ENCODE data around the gene NEU1. TPM values are rescaled to one million over a fixed set of nuclear protein-coding genes. Genes with fewer than 3 reads are reported as not detected.
"Not testable (repeated sequence)": the region's sequence is repeated elsewhere in the genome, so short reads cannot be mapped to it uniquely, and the experiment has no call there.

Gene NEU1
- 14.6 and 15.4 TPM in 2 replicates for total RNA-seq

DNA sequence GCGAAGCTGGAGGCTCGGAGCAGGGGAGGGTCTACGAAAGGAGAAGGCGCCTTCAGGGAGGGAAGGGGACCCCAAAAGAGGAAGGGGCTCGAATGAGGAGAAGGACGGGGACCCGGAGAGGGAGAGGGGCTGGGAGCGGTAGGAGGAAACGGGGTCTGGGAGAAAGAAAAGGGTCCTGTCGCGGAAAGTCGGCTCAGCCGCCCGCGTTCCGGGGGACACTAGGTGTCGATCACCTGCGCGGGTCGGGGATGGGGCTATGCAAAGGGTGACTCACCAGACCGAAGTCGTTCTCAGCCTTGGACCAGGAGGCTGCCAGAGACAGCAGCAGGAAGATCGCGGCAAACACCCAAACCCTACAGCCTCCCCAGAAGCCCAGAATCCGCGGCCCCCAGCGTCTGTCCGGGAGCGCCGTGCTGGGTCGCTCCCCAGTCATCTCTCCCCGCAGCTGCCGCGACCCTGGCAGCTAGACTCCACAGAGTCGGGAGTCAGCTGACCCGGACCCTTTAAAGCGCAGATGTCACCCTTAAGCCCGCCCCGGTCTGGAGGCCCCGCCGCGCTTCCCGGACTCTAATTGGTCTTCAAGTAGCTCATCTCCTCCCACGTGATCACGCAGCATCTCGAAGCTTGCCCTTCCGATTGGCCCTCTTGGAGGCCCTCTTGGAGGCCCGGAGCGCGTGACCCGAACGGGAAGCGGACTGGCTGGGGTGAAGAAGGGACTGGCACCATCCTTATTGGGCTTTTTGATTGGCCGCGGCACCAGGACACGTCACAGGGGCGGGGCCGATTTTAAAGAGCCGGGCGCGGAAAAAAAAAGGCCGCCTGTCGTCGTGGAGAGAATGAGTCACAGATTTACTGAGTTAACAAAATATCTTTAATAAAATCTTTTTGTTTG lies at the start of gene NEU1:
Gene NEU1 (minus strand): TSS at position 478 of the 892 bp plus-strand sequence. CDS start 45 bp downstream, at position 433.
- intact Hi-C loops (cut with micrococcal nuclease) = loop anchor here (1.0 to 10.0 kb wide), 8 partner anchors 28 to 316 kb away; partner anchors contain the start of genes ABHD16A, ATF6B, ATP6V1G2 and DXO

DNA sequence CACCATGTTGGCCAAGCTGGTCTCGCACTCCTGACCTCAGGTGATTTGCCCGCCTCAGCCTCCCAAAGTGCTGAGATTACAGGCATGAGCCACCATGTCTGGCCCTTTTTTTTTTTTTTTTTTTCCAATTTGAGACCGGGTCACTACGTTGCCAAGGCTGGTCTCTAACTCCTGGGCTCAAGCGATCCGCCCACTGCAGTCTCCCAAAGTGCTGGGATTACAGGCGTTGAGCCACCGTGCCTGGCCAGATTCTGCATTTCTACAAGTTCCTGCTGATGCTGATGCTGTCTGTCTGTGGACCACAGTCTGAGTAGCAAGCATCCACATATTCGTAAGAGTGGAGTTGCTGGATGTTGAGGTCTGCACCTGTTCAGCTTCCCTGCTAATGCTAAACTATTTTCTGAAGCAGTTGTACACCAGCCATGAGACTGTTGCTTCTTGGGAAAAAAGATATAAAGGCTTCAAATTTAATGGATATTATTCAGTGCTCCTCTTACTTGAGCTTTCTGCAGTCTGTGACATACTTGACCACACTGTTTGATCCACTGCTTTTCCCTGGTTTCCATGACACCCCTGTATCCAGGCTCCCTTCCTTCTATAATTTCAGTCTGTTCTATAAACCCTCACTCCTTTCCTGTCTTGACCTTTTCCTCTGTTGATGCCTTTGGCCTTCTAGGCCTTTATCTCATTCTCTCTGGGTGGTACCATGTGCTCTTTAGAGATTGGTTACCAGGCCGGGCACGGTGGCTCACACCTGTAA lies 49.4 kb upstream of the NEU1 start:
- intact Hi-C loops (cut with micrococcal nuclease) = no loop called here

DNA sequence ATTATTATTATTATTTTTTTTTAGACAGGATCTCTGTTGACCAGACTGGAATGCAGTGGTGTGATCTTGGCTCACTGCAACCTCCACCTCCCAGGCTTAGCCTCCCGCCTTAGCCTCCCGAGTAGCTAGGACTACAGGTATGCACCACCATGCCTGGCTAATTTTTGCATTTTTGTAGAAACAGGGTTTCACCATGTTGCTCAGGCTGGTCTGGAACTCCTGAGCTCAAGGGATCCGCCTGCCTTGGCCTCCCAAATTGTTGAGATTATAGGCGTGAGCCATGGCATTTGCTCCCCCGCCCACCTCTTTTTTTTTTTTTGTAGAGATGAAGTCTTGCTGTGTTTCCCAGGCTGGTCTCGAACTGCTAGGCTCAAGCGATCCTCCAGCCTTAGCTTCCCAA lies 46.7 kb upstream of the NEU1 start:
- intact Hi-C loops (cut with micrococcal nuclease) = not testable (repeated sequence)

- intact Hi-C loops (cut with micrococcal nuclease) = no loop called here
Observed at GRCh38 chr6:31908791-31909190, 46.2 kb upstream of the NEU1 start.

DNA sequence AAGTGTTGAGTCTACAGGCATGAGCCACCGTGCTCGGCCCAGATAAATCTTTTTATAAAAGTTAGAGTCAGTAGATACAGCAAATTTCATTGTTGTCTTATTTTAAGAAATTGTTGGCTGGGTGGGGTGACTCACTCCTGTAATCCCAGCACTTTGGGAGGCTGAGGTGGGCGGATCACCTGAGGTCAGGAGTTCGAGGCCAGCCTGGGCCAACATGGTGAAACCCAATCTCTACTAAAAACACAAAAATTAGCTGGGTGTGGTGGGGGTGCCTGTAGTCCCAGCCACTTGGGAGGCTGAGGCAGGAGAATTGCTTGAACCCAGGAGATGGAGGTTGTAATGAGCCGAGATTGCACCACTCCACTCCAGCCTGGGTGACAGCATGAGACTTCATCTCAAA lies 45.6 kb upstream of the NEU1 start:
- intact Hi-C loops (cut with micrococcal nuclease) = not testable (repeated sequence)

DNA sequence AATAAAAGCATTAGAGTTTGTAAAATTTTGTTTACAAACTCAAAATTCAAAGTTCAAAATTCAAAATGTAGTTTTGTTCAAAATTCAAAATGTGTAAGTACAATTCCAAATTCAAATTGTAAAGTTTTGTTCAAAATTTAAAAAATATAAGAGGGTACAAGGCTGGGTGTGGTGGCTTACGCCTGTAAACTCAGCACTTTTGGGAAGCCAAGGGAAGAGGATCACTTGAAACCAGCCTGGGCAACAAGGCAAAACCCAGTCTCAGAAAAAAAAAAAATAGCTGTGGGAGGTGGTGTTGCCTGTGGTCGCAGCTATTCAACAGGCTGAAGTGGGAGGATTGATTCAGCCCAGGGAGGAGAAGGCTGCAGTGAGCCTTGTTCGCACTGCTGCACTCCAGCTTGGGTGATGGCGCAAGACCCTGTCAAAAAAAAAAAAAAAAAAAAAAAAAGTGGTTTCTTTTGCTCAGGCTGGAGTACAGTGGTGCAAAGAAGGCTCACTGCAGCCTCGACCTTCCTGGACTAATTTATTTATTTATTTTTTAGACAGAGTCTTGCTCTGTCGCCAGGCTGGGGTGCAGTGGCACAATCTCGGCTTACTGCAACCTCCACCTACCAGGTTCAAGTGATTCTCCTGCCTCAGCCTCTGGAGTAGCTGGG lies 44.7 kb upstream of the NEU1 start:
- intact Hi-C loops (cut with micrococcal nuclease) = no loop called here

DNA sequence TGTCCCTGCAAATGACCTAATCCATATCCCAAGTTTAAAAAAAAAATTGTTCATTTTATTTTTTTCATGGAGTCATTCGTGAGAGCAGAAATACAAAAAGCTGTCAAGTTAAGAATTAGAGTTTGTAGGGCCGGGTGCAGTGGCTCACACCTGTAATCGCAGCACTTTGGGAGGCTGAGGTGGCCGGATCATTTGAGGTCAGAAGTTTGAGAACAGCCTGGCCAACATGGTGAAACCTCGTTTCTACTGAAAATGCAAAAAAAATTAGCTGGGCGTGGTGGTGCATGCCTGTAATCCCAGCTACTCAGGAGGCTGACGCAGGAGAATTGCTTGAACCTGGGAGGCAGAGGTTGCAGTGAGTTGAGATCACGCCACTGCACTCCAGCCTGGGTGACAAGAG lies 44.1 kb upstream of the NEU1 start:
- intact Hi-C loops (cut with micrococcal nuclease) = not testable (repeated sequence)

DNA sequence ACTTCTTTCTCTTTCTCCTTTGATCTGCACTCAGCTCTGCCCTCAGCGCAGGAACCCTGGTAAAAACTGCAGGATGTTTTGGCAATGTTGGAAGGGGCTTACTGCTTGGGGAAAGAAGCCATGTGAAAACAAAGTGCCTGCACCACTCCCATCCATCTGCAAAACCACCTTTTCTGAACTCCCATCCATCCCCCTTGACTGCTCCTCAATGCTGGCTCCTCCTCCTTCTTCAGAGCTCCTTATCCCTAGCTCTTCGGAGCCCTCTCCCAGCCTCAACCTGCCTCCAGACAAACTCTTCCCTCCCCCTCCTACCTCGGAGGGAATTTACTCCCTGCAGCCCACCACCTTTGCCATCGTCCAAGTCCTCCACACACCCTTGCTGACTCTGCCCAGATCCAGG lies 43.5 kb upstream of the NEU1 start:
- intact Hi-C loops (cut with micrococcal nuclease) = no loop called here

GRCh38 chr6:31905041-31905440 lies 42.4 kb upstream of the NEU1 start:
- intact Hi-C loops (cut with micrococcal nuclease) = no loop called here

- intact Hi-C loops (cut with micrococcal nuclease) = no loop called here
Observed at GRCh38 chr6:31903957-31904356, 41.3 kb upstream of the NEU1 start.

DNA sequence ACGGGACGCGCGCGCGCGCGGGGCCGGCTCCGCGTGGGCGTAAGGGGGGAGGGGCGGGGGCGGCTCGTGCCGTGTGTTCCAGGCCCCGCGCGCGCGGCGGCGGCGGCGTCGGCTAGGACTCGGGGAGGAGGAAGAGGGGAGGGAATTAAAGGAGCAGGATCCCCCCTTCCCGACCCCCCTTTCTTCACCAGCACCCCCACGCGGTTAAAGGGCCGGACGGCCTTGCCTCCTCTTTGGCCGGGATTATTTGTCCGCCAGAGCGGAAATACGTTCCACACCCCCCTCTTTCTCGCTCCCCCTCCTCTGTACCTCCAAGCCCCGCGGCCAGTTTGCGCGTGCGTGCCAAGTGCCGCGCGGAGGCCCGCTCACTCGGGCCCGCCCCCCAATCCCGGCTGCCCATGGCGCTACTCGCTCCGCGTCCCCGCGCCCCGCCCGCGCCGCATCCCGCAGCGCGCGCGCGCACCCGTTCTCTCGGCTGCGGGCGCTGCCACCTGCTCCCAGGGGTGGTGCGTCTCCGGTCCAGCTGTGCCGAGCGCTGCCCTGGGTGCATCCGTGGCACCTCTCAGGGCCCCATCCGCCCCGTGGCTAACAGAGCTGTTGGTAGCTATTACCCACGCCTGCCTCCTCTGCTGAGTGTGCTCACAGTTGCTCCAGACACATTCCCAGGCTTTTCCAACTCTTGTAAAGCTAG lies 39.5 kb upstream of the NEU1 start, which contains the start of gene ZBTB12:
Gene ZBTB12 (minus strand): TSS at position 134 of the 691 bp plus-strand sequence. CDS start 781 bp downstream, outside the sequence.
- intact Hi-C loops (cut with micrococcal nuclease) = no loop called here

GRCh38 chr6:31901415-31901952 lies 38.9 kb upstream of the NEU1 start:
- intact Hi-C loops (cut with micrococcal nuclease) = no loop called here

DNA sequence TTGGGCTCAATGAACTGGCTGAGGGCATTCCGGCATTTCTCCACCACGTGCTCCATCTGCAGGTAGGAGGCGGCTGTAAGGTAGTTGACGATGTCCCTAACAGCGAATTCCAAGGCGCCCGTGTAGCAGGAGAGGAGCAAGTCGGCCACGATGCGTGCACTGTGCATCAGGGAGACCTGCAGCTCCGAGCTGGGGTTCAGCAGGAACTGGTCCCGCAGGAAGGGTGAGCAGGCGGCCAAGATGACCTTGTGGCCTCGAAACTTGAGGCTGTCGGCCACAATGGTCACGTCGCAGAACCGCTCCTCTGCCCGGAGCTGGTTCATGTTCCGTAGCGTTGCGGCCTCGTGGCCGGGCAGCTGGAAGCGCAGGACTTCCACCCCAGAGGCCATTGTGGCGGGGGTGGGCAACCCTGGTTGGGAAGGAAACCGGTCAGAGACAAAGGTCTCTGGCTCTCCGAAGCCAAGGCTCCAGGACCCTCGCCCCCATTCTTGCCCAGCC lies 38.3 kb upstream of the NEU1 start:
- intact Hi-C loops (cut with micrococcal nuclease) = no loop called here

DNA sequence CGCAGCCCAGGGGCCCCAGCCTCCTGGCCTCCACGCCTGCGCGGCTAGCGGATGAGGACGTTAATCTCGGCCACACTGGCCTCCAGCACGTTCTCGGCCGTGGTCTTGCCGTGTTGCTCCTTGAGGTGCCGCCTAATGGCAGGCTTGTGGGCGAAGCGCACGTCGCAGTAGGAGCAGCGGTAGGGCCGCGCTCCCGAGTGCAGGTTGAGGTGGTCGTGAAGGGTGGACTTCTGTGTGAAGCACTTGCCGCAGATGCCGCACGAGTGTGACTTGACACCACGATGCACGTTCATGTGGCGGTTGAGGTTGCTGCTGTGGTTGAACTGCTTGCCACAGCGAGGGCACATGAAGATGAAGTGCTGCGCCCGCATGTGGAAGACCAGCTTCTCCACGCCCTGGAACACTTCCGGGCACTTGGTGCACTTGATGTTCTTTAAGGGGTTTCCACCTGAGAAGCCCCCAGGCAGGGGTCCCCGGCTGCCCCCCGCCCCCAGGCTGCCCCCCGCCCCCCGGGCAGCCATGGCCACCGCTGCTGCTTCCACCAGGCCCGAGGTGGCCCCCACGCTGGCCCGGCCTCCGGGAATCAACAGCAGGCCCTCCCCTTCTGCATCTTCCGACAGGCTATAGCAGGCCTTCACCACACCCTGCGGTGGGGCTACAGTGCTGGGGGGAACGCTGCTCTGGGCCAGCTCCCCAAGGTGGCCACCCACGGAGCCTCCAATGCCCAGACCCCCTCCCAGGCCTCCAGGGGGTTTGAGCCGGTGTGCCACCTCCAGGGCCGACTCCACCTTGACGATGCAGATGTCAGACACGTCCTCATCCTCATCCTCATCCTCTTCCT lies 37.5 kb upstream of the NEU1 start:
- intact Hi-C loops (cut with micrococcal nuclease) = loop anchor here (2.0 kb wide), 1 partner anchor 65 kb away; no protein-coding TSS in a partner anchor

GRCh38 chr6:31899215-31899614 lies 36.6 kb upstream of the NEU1 start:
- intact Hi-C loops (cut with micrococcal nuclease) = loop anchor here (2.0 kb wide), 1 partner anchor 64 kb away; no protein-coding TSS in a partner anchor

- intact Hi-C loops (cut with micrococcal nuclease) = loop anchor here (1.0 to 2.0 kb wide), 2 partner anchors 35 to 64 kb away; no protein-coding TSS in a partner anchor
Observed at GRCh38 chr6:31898383-31899011, 35.9 kb upstream of the NEU1 start.

DNA sequence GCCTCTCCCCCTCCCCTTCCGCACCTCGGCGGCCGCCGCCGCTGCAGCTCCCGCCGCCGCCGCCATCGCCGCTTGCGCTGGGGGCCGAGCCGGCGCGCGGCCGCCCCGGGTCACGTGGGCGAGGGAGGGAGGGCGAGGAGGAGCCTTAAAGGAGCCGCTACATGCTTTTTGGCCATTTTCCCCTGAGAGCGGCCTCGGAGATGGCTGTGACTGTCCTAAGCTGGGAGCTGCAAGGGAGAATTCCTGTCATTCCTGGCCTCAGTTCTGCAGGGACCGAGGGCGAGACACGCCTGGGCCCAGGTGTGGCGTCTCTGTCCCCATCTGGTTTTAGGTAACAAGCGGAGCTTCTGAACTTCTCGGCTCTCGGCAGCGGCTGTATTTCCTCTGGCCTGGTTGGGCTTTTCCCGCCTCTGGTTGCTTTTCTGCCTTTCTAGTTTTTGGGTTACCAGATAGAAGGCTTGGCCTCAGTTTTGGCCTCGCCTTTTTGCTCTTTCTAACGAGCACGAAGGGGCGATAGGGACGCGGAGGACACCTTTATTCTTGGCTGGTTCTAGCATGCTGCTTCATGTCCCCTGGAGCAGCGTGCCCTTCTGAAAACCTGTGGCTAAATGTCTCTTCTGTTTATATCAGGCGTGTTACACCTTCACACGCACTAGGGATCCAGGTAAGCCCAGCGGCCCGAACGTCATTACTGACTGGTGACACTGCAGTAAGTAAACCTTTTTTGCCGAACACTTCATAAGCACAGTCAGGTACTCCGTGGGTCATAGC lies 35.2 kb upstream of the NEU1 start, which contains the start of gene EHMT2:
Gene EHMT2 (minus strand): TSS at position 87 of the 771 bp plus-strand sequence. CDS start 21 bp downstream, at position 66.
- intact Hi-C loops (cut with micrococcal nuclease) = loop anchor here (1.0 to 2.0 kb wide), 4 partner anchors 34 to 195 kb away; partner anchors contain the start of genes ABHD16A and SKIC2
